Stimulated activated naive CD8-positive, alpha-beta T cell treated with anti-CD3 and anti-CD28 coated beads, Interleukin-15, Interleukin-2, amounts not matched to agents 100 ng/mL and 50 ng/mL, for 24 hours (primary cell): ENCODE measurements around the gene SH3RF2.
"Not testable (repeated sequence)": the region's sequence is repeated elsewhere in the genome, so short reads cannot be mapped to it uniquely, and the experiment has no call there.

Source experiments
- H3K27ac Mint-ChIP-seq: one replicate; pipeline ENCODE4 v1.8.0; 2021; ENCODE audit warnings: mild to moderate bottlenecking, mixed read lengths
- H3K27me3 Mint-ChIP-seq: one replicate; pipeline ENCODE4 v1.8.0; 2021; ENCODE audit warnings: mixed read lengths
- H3K36me3 Mint-ChIP-seq: one replicate; pipeline ENCODE4 v1.8.0; 2021; ENCODE audit warnings: low read depth, mixed read lengths
- H3K4me1 Mint-ChIP-seq: one replicate; pipeline ENCODE4 v1.8.0; 2021; ENCODE audit warnings: low read depth, mixed read lengths
- H3K4me3 Mint-ChIP-seq: one replicate; pipeline ENCODE4 v1.8.0; 2021; ENCODE audit warnings: mild to moderate bottlenecking, mixed read lengths
- H3K9me3 Mint-ChIP-seq: one replicate; pipeline ENCODE4 v1.8.0; 2021; ENCODE audit warnings: mixed read lengths

The SH3RF2 gene

DNA sequence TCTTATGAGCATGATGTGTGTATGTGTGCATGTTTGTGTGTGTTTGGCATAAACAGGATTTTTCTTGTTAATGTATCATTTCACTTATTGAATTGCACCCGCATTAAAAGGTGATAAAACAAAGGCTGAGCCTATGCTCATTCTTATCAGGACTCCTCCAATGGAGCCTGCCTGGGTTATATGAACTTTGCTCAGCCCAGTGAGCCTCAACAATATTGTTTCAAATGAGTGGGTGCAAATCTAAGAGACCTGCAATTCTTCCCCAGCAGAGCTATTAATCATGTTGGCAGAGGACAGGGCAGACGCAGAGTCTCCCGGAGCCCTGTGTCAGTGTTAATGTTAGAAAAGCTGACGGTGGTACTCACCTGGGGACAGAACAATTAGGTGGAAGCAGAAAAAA lies 71.6 kb downstream of the SH3RF2 start:
- Mint-ChIP-seq H3K9me3 (no peaks in the 10 kb centered on the region), H3K27me3 (peaks cover 10% of the 10 kb centered on the region), H3K4me3 (no peak overlapping the region), H3K36me3 (no peaks in the 10 kb centered on the region), H3K4me1 (no peaks in the 10 kb centered on the region), H3K27ac (no peak overlapping the region)

GRCh38 chr5:146009020-146009419 lies 72.6 kb downstream of the SH3RF2 start:
- Mint-ChIP-seq H3K4me3 (no peak overlapping the region), H3K36me3 (no peaks in the 10 kb centered on the region), H3K27me3 (peaks cover 5% of the 10 kb centered on the region), H3K4me1 (no peaks in the 10 kb centered on the region), H3K27ac (no peak overlapping the region), H3K9me3 (no peaks in the 10 kb centered on the region)

DNA sequence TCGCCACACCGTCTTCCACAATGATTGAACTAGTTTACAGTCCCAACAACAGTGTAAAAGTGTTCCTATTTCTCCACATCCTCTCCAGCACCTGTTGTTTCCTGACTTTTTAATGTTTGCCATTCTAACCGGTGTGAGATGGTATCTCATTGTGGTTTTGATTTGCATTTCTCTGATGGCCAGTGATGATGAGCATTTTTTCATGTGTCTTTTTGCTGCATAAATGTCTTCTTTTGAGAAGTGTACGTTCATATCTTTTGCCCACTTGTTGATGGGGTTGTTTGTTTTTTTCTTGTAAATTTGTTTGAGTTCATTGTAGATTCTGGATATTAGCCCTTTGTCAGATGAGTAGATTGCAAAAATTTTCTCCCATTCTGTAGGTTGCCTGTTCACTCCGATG lies 74.1 kb downstream of the SH3RF2 start:
- H3K27ac Mint-ChIP-seq, H3K4me3 Mint-ChIP-seq, H3K36me3 Mint-ChIP-seq, H3K4me1 Mint-ChIP-seq, H3K27me3 Mint-ChIP-seq, H3K9me3 Mint-ChIP-seq: not testable (repeated sequence)

- Mint-ChIP-seq H3K36me3 (no peaks in the 10 kb centered on the region), H3K27ac (no peak overlapping the region), H3K4me3 (no peak overlapping the region), H3K4me1 (no peaks in the 10 kb centered on the region), H3K9me3 (no peaks in the 10 kb centered on the region), H3K27me3 (peaks cover 4% of the 10 kb centered on the region)
These were observed 77.4 kb downstream of the SH3RF2 start for GRCh38 chr5:146013761-146014160.

DNA sequence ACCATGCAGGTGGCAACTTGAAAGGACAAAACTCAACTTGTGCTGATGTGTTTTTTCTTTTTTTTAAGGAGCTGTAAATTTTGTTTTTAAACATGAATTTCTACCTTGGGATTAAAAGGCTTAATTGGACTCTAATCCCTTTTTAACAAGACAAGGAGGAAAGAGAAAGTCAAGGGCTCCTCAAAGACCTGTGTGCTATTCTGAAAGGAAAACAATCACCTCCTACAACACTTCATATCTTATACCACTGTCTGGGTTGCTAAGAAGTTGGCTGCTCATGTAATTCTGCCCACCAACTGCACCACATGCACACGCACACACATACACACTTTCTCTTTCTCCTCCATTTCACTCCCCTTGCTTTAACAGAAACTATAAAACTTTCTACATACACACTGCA lies 78.6 kb downstream of the SH3RF2 start:
- H3K4me3 Mint-ChIP-seq = no peak overlapping the region
- no peaks in the 10 kb centered on the region for H3K4me1 Mint-ChIP-seq
- no peak overlapping the region for H3K27ac Mint-ChIP-seq
- H3K9me3 Mint-ChIP-seq = no peaks in the 10 kb centered on the region
- peaks cover 4% of the 10 kb centered on the region for H3K27me3 Mint-ChIP-seq
- no peaks in the 10 kb centered on the region for H3K36me3 Mint-ChIP-seq

DNA sequence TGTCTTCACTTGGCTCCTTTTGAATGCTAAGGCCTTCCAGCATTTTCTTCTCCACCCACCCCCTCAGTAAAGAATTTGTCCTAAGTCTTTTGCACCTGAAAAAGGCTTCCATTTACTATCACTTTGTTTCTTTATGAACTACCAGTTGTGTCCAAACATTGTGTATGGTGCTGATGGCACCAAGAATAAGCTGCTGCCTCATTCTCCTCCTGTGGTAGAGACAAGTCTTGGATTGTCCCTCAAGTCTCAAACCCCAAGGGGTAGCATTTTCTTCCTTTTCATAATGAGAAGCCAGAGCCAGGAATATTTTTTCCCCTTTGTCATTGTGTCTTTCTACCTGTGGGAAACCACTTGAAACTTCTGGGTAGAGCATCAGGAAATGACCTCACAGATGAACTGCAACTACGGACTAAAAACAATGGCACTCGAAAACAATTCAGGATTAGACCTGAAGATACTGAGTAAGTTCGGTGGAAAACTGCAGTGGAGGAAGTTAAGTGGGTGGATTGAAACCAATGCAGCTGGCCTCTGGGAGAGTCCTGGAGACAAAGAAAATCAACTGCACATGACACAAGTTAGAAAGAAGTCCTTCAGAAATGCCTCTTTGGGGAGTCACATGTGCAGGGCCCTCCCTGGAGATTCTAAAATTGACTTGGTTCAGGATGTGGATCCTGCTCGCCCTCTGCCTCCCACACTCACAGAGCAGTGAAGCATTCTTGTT lies 80.5 kb downstream of the SH3RF2 start:
- H3K27ac Mint-ChIP-seq = no peak overlapping the region

DNA sequence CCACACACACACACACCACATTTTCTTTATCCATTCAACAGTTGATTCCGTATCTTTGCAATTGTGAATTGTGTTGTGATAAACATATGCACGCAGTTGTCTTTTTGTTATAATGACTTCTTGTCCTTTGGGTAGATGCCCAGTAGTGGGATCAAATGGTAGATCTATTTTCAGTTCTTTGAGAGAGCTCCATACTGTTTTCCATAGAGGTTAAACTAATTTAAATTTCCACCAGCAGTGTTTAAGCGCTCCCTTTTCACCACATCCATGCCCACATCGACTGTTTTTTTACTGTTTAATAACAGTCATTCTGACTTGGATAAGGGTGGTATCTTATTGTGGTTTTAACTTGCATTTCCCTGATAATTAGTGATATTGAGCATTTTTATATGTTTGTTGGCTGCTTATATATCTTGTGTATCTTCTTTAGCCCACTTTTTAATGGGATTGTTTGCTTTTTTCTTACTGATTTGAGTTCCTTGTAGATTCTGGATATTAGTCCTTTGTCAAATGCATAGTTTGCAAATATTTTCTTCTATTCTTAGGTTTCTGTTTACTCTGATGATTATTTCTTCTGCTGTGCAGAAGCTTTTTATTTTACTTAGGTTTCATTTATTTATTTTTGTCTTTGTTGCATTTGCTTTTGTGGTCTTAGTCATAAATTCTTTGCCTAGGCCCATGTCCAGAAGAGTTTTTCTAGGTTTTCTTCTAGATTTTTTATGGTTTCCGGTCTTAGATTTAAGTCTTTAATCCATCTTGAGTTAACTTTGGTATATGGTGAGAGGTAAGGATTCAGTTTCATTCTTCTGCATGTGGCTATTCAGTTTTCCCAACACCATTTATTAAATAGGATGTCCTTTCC lies 82.4 kb downstream of the SH3RF2 start:
- no peaks in the 10 kb centered on the region for H3K9me3 Mint-ChIP-seq
- H3K27ac Mint-ChIP-seq = no peak overlapping the region
- H3K36me3 Mint-ChIP-seq = no peaks in the 10 kb centered on the region
- H3K4me1 Mint-ChIP-seq = no peaks in the 10 kb centered on the region
- peaks cover 4% of the 10 kb centered on the region for H3K27me3 Mint-ChIP-seq
- no peak overlapping the region for H3K4me3 Mint-ChIP-seq

More for the DNA sequence above, 80.5 kb downstream of the SH3RF2 start:
- no peaks in the 10 kb centered on the region for H3K9me3 Mint-ChIP-seq
- peaks cover 4% of the 10 kb centered on the region for H3K27me3 Mint-ChIP-seq
- no peak overlapping the region for H3K4me3 Mint-ChIP-seq
- no peaks in the 10 kb centered on the region for H3K4me1 Mint-ChIP-seq
- H3K36me3 Mint-ChIP-seq = no peaks in the 10 kb centered on the region

- H3K36me3 Mint-ChIP-seq = no peaks in the 10 kb centered on the region
These were observed 83.7 kb downstream of the SH3RF2 start for GRCh38 chr5:146020100-146020499.

GRCh38 chr5:146024034-146024433 lies 87.7 kb downstream of the SH3RF2 start:
- Mint-ChIP-seq H3K27me3 (peaks cover 6% of the 10 kb centered on the region), H3K36me3 (no peaks in the 10 kb centered on the region), H3K27ac (no peak overlapping the region), H3K9me3 (no peaks in the 10 kb centered on the region), H3K4me3 (no peak overlapping the region), H3K4me1 (no peaks in the 10 kb centered on the region)

More at GRCh38 chr5:146020100-146020499, 83.7 kb downstream of the SH3RF2 start:
- H3K27me3 Mint-ChIP-seq = peaks cover 4% of the 10 kb centered on the region
- H3K27ac Mint-ChIP-seq = no peak overlapping the region
- H3K9me3 Mint-ChIP-seq = no peaks in the 10 kb centered on the region
- H3K4me3 Mint-ChIP-seq = no peak overlapping the region
- H3K4me1 Mint-ChIP-seq = no peaks in the 10 kb centered on the region

- Mint-ChIP-seq H3K27ac (no peak overlapping the region), H3K27me3 (peaks cover 6% of the 10 kb centered on the region), H3K36me3 (no peaks in the 10 kb centered on the region), H3K4me3 (no peak overlapping the region), H3K4me1 (no peaks in the 10 kb centered on the region), H3K9me3 (no peaks in the 10 kb centered on the region)
These were observed 88.8 kb downstream of the SH3RF2 start for GRCh38 chr5:146025114-146025680.

DNA sequence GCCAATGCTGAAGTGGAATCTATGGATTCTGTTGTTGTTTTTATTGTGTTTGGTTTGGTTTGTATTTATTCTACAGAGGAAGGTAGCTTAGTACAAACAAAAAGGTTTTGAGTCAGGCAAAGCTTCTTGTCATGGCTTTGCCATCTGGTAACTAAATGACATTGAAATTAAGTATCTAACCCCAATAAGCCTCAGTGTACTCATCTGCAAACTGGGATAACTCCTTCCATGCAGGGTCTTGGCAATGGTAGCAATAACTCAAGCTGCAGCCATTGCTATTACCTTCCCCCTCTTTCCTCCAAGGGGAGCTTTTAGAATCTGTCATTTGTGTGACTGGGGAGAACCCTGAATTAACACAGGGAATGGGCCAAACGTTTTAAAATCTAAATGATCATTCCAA lies 89.3 kb downstream of the SH3RF2 start:
- no peaks in the 10 kb centered on the region for H3K4me1 Mint-ChIP-seq
- no peak overlapping the region for H3K27ac Mint-ChIP-seq
- no peaks in the 10 kb centered on the region for H3K36me3 Mint-ChIP-seq
- no peaks in the 10 kb centered on the region for H3K9me3 Mint-ChIP-seq
- peaks cover 6% of the 10 kb centered on the region for H3K27me3 Mint-ChIP-seq
- no peak overlapping the region for H3K4me3 Mint-ChIP-seq

- Mint-ChIP-seq H3K27ac (no peak overlapping the region), H3K36me3 (no peaks in the 10 kb centered on the region), H3K27me3 (peaks cover 6% of the 10 kb centered on the region), H3K9me3 (no peaks in the 10 kb centered on the region), H3K4me3 (no peak overlapping the region), H3K4me1 (no peaks in the 10 kb centered on the region)
These were observed 90.1 kb downstream of the SH3RF2 start for GRCh38 chr5:146026307-146027010.

GRCh38 chr5:146027751-146028150 lies 91.4 kb downstream of the SH3RF2 start:
- Mint-ChIP-seq H3K4me1 (no peaks in the 10 kb centered on the region), H3K27me3 (peaks cover 6% of the 10 kb centered on the region), H3K36me3 (no peaks in the 10 kb centered on the region), H3K9me3 (no peaks in the 10 kb centered on the region), H3K27ac (no peak overlapping the region), H3K4me3 (no peak overlapping the region)

GRCh38 chr5:146032911-146033310 lies 96.5 kb downstream of the SH3RF2 start:
- no peak overlapping the region for H3K4me3 Mint-ChIP-seq
- peaks cover 4% of the 10 kb centered on the region for H3K27me3 Mint-ChIP-seq
- H3K4me1 Mint-ChIP-seq = no peaks in the 10 kb centered on the region
- no peak overlapping the region for H3K27ac Mint-ChIP-seq
- H3K9me3 Mint-ChIP-seq = no peaks in the 10 kb centered on the region
- no peaks in the 10 kb centered on the region for H3K36me3 Mint-ChIP-seq

DNA sequence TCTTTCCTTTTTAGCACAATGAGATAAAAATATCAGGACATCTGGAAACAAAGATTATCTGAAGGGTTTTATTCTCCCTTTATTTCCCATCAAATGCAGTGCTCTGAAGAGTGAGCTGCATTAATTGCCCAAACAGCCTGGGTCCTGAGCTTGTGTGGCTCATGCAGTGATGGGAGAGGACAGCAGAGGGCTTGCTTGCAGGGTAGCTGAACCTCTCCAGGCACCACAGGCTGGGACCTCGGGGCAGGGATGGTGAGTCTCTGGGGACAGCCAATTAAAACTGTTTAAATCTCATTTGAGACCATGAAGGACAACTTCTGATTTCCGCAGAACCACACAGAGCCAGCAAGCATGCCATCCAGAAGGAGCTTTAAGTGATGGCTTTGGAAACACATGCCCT lies 97.7 kb downstream of the SH3RF2 start:
- no peaks in the 10 kb centered on the region for H3K4me1 Mint-ChIP-seq
- no peaks in the 10 kb centered on the region for H3K27me3 Mint-ChIP-seq
- H3K4me3 Mint-ChIP-seq = no peak overlapping the region
- no peak overlapping the region for H3K27ac Mint-ChIP-seq
- H3K36me3 Mint-ChIP-seq = no peaks in the 10 kb centered on the region
- H3K9me3 Mint-ChIP-seq = no peaks in the 10 kb centered on the region
